ENCODE results near the gene WDR35. TPM values are rescaled to one million over a fixed set of nuclear protein-coding genes. Genes with fewer than 3 reads are reported as not detected.
"Not testable (repeated sequence)": the region's sequence is repeated elsewhere in the genome, so short reads cannot be mapped to it uniquely, and the experiment has no call there.

The WDR35 gene
- total and polyA plus RNA-seq, 5 donors from 2014 or later = 1.3 to 3.8 (median 1.9) TPM

DNA sequence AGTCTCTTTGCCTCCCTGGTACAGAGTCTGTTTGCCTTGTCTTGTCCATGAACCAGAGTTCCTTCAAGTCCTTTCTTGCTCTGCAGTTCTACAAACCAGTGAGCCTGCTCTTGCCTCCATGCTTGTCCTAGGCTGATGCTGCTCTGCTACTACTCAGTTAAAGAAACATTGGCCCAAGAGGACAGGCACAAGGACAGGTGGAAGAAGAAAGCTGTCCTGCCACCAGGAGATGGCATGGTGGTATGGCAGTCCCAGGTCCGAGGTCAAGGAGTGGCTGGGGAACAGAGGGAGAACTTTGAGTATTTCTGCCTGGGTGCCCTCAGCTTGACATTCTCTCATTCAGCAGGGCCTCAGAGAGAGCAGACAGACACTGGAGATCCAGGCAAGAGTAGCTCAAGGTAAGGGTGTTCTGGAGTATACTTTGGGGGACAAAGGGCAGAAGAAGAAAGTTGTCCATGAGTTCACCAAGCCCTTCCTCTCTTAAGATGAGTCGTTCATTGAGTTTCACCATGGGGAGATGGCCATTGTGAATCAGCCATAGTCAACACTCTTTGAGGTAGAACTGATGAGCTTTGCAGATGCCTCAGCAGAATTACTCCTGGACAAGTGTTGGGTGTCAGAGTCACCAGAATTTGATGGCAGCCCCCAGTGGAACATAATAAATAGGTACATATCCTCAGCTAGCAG, 108.5 kb downstream of the WDR35 start:
- Histone ChIP-seq H3K36me3 (ENCODE audit: control insufficient read depth, insufficient read depth, low read length) (peaks cover 8% of the 10 kb centered on the region), H3K27ac (ENCODE audit: insufficient read depth, low read length, poor library complexity, severe bottlenecking) (no peak overlapping the region), H3K27me3 (ENCODE audit: control insufficient read depth, insufficient read depth, low read length) (no peaks in the 10 kb centered on the region), H3K9me3 (ENCODE audit: control insufficient read depth in 2 of 2, low read length in 2 of 2) (no peaks in the 10 kb centered on the region), H3K4me3 (ENCODE audit: low read depth, low read length) (no peak overlapping the region), H3K4me1 (ENCODE audit: control insufficient read depth, insufficient read depth, low read length, poor library complexity, severe bottlenecking) (no peaks in the 10 kb centered on the region)
- DNase-seq (no peak), ATAC-seq (ENCODE audit: low read depth in 2 of 2) (no peak)
- Mint-ChIP-seq H3K4me3 (no peak overlapping the region), H3K9me3 (peaks cover 0 to 2% (median 0%) of the 10 kb centered on the region in 7 donors), H3K27ac (no peak overlapping the region), H3K36me3 (peaks cover 32% of the 10 kb centered on the region), H3K4me1 (peaks cover 0 to 7% (median 0%) of the 10 kb centered on the region in 4 donors), H3K27me3 (no peaks in the 10 kb centered on the region)

DNA sequence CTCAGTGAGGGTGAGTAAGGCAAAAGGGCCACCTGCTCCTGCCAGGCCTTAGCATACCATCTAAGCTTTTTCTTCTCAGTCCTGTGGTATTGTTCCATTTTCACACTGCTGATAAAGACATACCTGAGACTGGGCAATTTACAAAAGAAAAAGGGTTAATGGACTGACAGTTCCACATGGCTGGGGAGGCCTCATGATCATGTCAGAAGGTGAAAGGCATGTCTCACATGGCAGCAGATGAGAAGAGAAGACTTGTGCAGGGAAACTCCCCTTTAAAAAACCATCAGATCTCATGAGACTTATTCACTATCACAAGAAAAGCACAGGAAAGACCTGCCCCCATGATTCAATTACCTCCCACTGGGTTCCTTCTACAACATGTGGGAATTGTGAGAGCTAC, 109.7 kb downstream of the WDR35 start:
- H3K9me3 ChIP-seq (ENCODE audit: control insufficient read depth in 2 of 2, low read length in 2 of 2); ATAC-seq (ENCODE audit: low read depth in 2 of 2); H3K27ac Mint-ChIP-seq; H3K27me3 ChIP-seq (ENCODE audit: control insufficient read depth, insufficient read depth, low read length); DNase-seq; H3K9me3 Mint-ChIP-seq; H3K4me1 Mint-ChIP-seq; H3K4me3 Mint-ChIP-seq; H3K4me3 ChIP-seq (ENCODE audit: low read depth, low read length); H3K27ac ChIP-seq (ENCODE audit: insufficient read depth, low read length, poor library complexity, severe bottlenecking); H3K27me3 Mint-ChIP-seq; H3K4me1 ChIP-seq (ENCODE audit: control insufficient read depth, insufficient read depth, low read length, poor library complexity, severe bottlenecking): not testable (repeated sequence)
- peaks cover 16% of the 10 kb centered on the region for H3K36me3 ChIP-seq (ENCODE audit: control insufficient read depth, insufficient read depth, low read length)
- peaks cover 37% of the 10 kb centered on the region for H3K36me3 Mint-ChIP-seq

GRCh38 chr2:19879120-19879519, 110.8 kb downstream of the WDR35 start:
- no peak overlapping the region for H3K27ac ChIP-seq (ENCODE audit: insufficient read depth, low read length, poor library complexity, severe bottlenecking)
- no peak overlapping the region for H3K4me3 ChIP-seq (ENCODE audit: low read depth, low read length)
- H3K4me1 ChIP-seq (ENCODE audit: control insufficient read depth, insufficient read depth, low read length, poor library complexity, severe bottlenecking) = no peaks in the 10 kb centered on the region
- H3K27ac Mint-ChIP-seq = peak overlapping the region in 1 of 3 donors; percentile 81
- DNase-seq (no peak), ATAC-seq (ENCODE audit: low read depth in 2 of 2) (no peak)
- no peaks in the 10 kb centered on the region for H3K9me3 ChIP-seq (ENCODE audit: control insufficient read depth in 2 of 2, low read length in 2 of 2)
- no peak overlapping the region for H3K4me3 Mint-ChIP-seq
- peaks cover 44% of the 10 kb centered on the region for H3K36me3 Mint-ChIP-seq
- H3K27me3 ChIP-seq (ENCODE audit: control insufficient read depth, insufficient read depth, low read length) = no peaks in the 10 kb centered on the region
- H3K4me1 Mint-ChIP-seq = peaks cover 0 to 7% (median 0%) of the 10 kb centered on the region in 4 donors
- peaks cover 0 to 2% (median 0%) of the 10 kb centered on the region in 7 donors for H3K9me3 Mint-ChIP-seq
- H3K36me3 ChIP-seq (ENCODE audit: control insufficient read depth, insufficient read depth, low read length) = peaks cover 25% of the 10 kb centered on the region
- no peaks in the 10 kb centered on the region for H3K27me3 Mint-ChIP-seq

GRCh38 chr2:19878268-19879046, 111.4 kb downstream of the WDR35 start:
- H3K4me3 Mint-ChIP-seq = no peak overlapping the region
- H3K27me3 ChIP-seq (ENCODE audit: control insufficient read depth, insufficient read depth, low read length) = no peaks in the 10 kb centered on the region
- ATAC-seq (ENCODE audit: low read depth in 2 of 2) (no peak), DNase-seq (no peak)
- peaks cover 0 to 2% (median 0%) of the 10 kb centered on the region in 7 donors for H3K9me3 Mint-ChIP-seq
- no peak overlapping the region for H3K27ac ChIP-seq (ENCODE audit: insufficient read depth, low read length, poor library complexity, severe bottlenecking)
- no peaks in the 10 kb centered on the region for H3K9me3 ChIP-seq (ENCODE audit: control insufficient read depth in 2 of 2, low read length in 2 of 2)
- H3K36me3 ChIP-seq (ENCODE audit: control insufficient read depth, insufficient read depth, low read length) = peaks cover 26% of the 10 kb centered on the region
- H3K36me3 Mint-ChIP-seq = peaks cover 43% of the 10 kb centered on the region
- no peaks in the 10 kb centered on the region for H3K4me1 ChIP-seq (ENCODE audit: control insufficient read depth, insufficient read depth, low read length, poor library complexity, severe bottlenecking)
- no peak overlapping the region for H3K27ac Mint-ChIP-seq
- H3K4me3 ChIP-seq (ENCODE audit: low read depth, low read length) = no peak overlapping the region
- no peaks in the 10 kb centered on the region for H3K27me3 Mint-ChIP-seq
- H3K4me1 Mint-ChIP-seq = peaks cover 0 to 7% (median 0%) of the 10 kb centered on the region in 4 donors

DNA sequence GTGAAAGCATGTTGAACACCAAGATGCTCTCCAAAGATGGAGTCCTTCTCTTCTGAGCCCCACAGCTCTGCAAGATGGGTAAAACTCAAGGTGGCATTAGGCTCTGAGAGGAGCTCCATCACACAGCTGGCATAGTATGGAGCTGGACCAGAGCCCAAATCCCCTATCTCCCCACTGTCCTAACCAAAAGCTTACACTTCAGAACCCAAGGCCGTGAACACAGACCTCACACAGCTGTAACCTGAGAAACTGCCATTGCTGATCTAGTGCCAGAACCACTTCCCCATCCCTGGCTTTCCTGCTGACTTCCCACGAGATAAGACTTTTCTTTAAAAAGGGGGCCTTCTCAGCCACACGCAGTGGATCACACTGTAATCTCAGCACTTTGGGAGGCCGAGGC, 113.2 kb downstream of the WDR35 start:
- Histone ChIP-seq H3K9me3 (ENCODE audit: control insufficient read depth in 2 of 2, low read length in 2 of 2) (no peaks in the 10 kb centered on the region), H3K27me3 (ENCODE audit: control insufficient read depth, insufficient read depth, low read length) (no peaks in the 10 kb centered on the region), H3K4me3 (ENCODE audit: low read depth, low read length) (no peak overlapping the region), H3K36me3 (ENCODE audit: control insufficient read depth, insufficient read depth, low read length) (peaks cover 33% of the 10 kb centered on the region), H3K27ac (ENCODE audit: insufficient read depth, low read length, poor library complexity, severe bottlenecking) (no peak overlapping the region), H3K4me1 (ENCODE audit: control insufficient read depth, insufficient read depth, low read length, poor library complexity, severe bottlenecking) (no peaks in the 10 kb centered on the region)
- ATAC-seq (ENCODE audit: low read depth in 2 of 2) (no peak), DNase-seq (no peak)
- H3K27ac Mint-ChIP-seq = no peak overlapping the region
- peaks cover 47% of the 10 kb centered on the region for H3K36me3 Mint-ChIP-seq
- H3K9me3 Mint-ChIP-seq = peaks cover 0 to 2% (median 0%) of the 10 kb centered on the region in 7 donors
- H3K4me1 Mint-ChIP-seq = peaks cover 5 to 12% (median 8%) of the 10 kb centered on the region in 4 donors
- H3K4me3 Mint-ChIP-seq = no peak overlapping the region
- no peaks in the 10 kb centered on the region for H3K27me3 Mint-ChIP-seq

GRCh38 chr2:19875280-19875679, 114.6 kb downstream of the WDR35 start:
- Histone ChIP-seq H3K27me3 (ENCODE audit: control insufficient read depth, insufficient read depth, low read length) (no peaks in the 10 kb centered on the region), H3K36me3 (ENCODE audit: control insufficient read depth, insufficient read depth, low read length) (peaks cover 33% of the 10 kb centered on the region), H3K27ac (ENCODE audit: insufficient read depth, low read length, poor library complexity, severe bottlenecking) (no peak overlapping the region), H3K4me3 (ENCODE audit: low read depth, low read length) (no peak overlapping the region), H3K4me1 (ENCODE audit: control insufficient read depth, insufficient read depth, low read length, poor library complexity, severe bottlenecking) (peaks cover 4% of the 10 kb centered on the region), H3K9me3 (ENCODE audit: control insufficient read depth in 2 of 2, low read length in 2 of 2) (no peaks in the 10 kb centered on the region)
- no peak overlapping the region for H3K4me3 Mint-ChIP-seq
- ATAC-seq (ENCODE audit: low read depth in 2 of 2) = no peak
- no peaks in the 10 kb centered on the region for H3K27me3 Mint-ChIP-seq
- peaks cover 13 to 21% (median 14%) of the 10 kb centered on the region in 4 donors for H3K4me1 Mint-ChIP-seq
- H3K9me3 Mint-ChIP-seq = no peaks in the 10 kb centered on the region
- no peak overlapping the region for H3K27ac Mint-ChIP-seq
- H3K36me3 Mint-ChIP-seq = peaks cover 47% of the 10 kb centered on the region
- no peak for DNase-seq

DNA sequence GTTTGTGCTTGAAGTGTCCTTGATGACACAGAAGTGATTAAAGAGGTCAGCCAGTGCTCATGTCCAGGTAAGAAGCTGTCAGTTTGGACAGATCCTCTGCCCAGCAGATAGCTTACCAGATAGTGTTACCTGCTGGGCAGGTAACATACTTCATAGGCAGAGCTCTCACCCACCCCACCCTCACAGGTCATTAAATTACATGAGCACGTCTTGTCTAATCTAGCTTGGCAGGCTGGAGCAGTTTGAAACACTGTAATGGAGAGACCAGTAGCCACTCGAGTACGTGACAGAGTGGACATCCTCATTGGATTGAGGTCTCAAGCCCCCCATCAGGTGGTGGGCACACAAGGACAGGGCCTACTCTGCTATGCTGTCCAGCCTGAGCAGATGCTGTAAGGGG, 115.2 kb downstream of the WDR35 start:
- H3K4me3 ChIP-seq (ENCODE audit: low read depth, low read length) = no peak overlapping the region
- H3K9me3 ChIP-seq (ENCODE audit: control insufficient read depth in 2 of 2, low read length in 2 of 2) = no peaks in the 10 kb centered on the region
- Mint-ChIP-seq H3K4me1 (peaks cover 18 to 26% (median 19%) of the 10 kb centered on the region in 4 donors), H3K27ac (no peak overlapping the region), H3K4me3 (no peak overlapping the region), H3K27me3 (no peaks in the 10 kb centered on the region), H3K9me3 (no peaks in the 10 kb centered on the region), H3K36me3 (peaks cover 49% of the 10 kb centered on the region)
- no peak for DNase-seq
- no peaks in the 10 kb centered on the region for H3K27me3 ChIP-seq (ENCODE audit: control insufficient read depth, insufficient read depth, low read length)
- H3K4me1 ChIP-seq (ENCODE audit: control insufficient read depth, insufficient read depth, low read length, poor library complexity, severe bottlenecking) = peaks cover 9% of the 10 kb centered on the region
- H3K27ac ChIP-seq (ENCODE audit: insufficient read depth, low read length, poor library complexity, severe bottlenecking) = no peak overlapping the region
- ATAC-seq (ENCODE audit: low read depth in 2 of 2) = no peak
- H3K36me3 ChIP-seq (ENCODE audit: control insufficient read depth, insufficient read depth, low read length) = peaks cover 30% of the 10 kb centered on the region
